Stimulated activated CD8-positive, alpha-beta memory T cell treated with anti-CD3 and anti-CD28 coated beads, Interleukin-7, amount 100 ng/mL, for 1 hour (primary cell): ENCODE results near the gene PIP5K1C.
A peak's percentile ranks its signal among the peaks of the same experiment; 100 is the strongest.

Source experiments
- DNase-seq, 2 donors: peaks; one replicate each; pipeline ENCODE4 v3.0.0-alpha.2; 2020; ENCODE audit warnings: low read depth in 2 of 2

The PIP5K1C gene

DNA sequence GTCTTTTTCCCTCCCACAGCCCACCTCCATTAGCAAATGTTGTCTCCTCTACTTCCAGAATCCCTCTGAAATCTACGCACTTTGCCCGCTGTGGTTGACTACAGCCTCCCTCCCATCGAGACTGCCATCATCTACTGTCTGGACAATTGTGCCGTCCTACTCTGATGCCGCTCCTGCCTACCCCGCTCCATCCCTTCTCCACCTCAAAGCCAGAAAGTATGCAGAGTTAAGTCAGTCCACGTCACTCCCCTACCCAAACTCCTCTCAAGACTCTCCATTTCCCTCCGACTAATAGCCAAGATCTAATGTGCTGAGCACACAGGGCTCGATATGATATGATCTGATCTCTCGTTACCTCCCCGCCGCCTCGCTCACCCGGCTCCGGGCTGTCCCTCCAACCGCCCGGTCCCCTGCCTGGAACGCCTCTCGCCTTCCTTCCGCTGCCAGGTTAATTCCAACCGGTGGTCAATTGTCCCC is 74.2 kb downstream of the PIP5K1C start:
- DNase-seq = no peak

DNA sequence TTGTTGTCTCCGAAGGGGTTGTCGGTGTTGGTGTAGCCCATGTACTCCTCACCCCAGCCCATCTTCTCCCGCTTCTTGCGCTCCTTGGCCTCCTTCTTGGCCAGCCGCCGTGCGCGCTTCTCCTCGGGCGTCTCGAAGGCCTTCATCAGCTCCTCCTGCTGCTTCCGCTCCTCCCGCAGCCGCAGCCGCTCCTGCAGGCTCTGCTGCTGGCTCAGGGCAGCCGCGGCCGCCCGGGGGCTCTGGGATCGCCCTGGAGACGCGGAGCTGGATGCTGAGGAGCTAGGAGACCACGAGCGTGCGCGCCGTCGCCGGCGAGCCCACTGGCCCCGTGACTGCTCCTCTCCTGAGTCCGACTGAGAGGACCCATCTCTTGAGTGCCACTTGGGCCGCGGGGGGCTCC is 76.6 kb downstream of the PIP5K1C start:
- DNase-seq = no peak

DNA sequence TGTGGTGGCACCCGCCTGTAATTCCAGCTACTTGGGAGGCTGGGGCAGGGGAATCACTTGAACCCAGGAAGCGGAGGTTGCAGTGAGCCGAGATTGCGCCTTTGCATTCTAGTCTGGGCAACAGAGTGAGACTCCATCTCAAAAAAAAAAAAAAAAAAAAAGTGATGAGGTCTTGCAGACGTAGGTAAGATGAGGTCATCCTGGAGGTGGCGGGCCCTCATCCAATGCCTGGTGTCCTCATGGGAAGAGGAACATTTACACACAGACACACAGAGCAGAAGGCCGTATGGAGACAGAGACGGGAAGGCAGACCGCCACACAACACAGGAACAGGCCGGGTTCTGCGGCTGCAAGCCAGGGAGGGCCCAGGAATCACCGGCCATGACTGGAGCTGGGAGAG is 78.0 kb downstream of the PIP5K1C start:
- no peak for DNase-seq

DNA sequence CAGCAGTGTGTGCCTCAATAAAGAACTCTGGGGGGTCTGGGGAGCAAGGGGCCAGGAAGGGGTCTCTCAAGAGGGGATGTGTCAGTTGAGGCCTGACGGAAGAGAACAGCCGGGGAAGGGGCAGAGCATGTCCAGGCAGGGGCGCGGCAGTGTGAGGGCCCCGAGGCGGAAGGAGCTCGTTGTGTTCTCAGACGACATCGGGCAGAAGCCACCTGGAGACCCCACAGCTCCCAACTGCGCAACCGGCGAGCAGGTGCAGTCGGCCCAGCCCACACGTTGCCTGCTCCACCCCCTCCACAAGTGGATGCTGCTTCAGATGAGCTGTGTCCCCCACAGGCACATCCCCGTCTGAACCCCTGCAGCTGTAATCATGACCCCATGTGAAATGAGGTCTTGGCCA is 78.6 kb downstream of the PIP5K1C start:
- no peak for DNase-seq

DNA sequence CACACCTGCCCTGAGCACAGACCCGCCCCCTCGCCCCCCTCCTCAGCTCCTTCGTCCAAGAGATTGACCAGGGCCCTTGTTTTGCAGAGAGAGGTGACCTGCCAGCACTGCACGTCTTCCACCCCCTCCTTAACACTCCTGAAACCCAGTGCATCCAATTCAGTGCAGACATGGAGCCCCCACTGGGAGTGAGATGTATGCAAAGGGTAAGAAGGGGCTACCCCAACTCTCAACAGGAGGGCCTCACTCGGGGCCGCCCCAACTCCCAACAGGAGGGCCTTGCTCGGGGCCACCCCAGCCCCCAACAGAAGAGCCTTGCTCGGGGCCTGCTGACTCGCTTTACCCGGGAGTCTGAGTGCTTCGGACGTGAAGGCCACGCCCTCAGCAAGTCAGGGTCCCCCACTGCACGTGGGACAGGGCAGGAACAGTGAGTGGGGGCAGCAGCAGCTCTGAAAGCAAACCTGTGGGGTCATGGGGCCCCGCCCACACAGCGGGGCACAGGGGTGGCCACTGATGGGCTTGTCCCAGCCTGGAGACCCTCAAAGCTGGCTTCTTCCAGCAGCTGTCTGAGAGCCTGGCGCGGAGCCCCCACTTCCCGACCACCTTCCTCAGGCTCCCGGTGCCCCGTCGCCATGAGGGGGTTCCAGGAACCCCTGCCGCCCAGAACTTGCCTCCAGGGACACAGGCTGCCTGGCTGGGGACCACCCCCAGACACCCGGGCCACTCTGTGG is 79.3 kb downstream of the PIP5K1C start:
- DNase-seq = no peak

DNA sequence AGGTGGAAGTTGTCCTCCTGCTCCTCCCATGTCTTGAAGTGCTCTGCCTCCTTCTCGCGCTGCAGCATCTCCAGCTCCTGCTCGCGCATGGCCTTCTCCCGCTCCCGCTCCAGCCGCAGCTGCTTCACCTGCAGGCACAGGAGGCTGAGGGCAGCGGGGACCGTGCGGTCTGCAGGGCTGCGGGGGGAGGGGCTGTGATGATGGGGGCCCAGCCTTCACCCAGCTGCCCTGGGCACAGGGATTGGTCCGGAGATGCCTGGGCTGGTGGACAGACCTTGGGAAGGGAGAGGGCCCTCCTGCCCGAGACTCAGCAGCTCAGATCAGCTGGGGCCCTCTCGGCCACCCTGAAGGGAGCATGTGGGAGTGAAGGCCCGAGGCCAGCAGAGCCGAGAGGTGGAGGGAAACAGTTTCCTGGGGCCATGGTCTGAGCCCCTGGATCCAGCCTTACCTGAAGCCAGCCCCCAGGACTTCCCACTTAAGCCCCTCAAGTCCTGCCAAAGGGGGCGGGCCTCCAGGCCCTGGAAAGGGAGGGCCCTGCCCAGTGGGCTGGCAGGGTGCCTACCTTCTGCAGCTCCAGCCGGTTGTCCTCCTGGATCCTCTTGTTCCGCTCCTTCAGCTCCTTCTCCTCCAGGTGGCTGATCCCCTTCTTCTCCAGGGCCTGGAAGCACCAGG is 80.0 kb downstream of the PIP5K1C start:
- no peak for DNase-seq

DNA sequence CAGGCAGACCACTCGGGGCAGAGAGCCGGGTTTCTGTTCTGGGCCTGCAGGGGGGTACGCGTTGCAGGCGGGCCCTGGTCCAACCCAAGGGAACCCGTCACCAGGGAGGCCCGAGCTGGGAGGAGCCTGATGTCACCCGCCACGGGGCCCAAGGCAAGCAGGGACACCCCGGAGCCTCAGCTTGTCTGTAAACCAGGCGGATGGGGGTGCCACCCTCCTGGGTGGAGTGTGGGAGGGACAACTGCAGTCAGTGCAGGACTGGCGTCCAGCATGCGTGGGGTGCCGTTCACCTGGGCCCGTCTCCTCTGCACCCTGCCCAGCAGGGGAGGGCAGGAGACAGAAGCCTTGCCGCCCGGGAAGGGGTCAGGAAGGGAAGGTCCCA is 80.6 kb downstream of the PIP5K1C start:
- DNase-seq = no peak

DNA sequence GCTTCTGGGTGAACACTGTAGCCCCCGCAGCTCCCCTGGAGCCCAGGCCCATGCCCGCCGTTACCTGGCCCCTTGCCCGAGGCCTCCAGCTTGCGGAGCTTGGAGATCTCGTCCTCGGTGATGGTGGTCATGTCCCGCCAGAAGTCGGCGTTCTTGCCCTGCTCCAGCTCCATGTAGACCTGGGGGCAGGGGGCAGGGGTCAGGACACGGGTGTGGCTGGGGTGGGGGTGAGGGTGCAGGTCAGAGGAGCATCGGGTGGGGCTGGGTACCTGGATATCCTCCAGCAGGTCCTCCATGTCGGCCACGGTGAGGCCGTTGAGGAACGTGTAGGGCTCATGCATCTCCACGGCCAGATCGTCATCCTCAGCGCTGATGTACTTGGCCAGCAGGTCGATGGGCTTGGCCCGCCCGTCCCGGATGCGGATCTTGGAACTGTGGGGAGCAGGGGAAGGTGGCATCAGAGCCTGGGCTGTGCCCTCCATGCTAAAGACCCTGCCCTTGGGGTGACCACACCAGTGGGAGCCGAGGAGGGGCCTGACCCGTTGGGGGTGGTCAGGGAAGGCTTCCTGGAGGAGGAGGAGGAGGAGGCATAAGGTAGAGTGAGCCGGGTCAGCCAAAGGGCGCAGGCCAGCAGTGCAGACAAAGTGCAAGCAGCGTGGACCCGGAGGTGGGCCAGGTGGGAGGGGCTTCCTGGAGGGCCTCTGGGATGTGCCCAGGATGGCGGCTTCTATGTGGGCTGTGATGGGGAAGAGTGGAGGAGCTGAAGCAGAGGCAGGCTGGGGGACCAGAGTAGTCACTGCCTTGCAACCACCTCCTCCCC is 81.2 kb downstream of the PIP5K1C start:
- no peak for DNase-seq

DNA sequence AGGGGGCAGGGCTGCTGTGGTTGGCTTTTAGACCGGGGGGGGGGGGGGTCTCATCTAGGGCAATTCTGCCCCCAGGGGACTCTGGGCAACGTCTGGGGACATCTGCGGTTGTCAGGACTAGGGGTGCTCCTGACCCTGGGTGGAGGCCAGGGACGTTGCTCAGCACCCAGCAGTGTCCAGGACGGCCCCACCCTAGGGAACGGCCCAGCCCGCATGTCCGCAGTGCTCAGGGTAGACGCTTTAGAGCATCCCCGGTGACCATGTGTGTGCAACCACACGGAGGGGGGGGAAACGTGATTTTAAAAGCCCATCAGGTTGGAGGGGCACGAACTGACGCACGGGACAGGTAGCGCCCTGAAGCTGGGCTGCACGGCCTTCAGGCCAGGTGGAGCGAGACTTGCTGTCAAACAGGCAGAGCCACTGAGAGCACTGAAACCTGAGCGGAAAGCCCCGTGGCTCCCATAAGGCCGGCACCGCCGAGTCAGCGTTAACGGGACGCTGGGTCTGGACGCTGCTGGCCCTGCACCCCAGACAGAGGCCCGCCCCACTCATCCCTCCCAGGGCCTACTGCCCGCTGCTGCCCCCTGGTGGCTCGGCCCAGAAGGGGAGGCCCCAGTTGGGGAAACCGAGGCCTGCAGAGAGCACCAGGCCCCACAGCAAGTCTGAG is 82.0 kb downstream of the PIP5K1C start:
- peak in 1 of 2 donors; percentile 38 for DNase-seq

DNA sequence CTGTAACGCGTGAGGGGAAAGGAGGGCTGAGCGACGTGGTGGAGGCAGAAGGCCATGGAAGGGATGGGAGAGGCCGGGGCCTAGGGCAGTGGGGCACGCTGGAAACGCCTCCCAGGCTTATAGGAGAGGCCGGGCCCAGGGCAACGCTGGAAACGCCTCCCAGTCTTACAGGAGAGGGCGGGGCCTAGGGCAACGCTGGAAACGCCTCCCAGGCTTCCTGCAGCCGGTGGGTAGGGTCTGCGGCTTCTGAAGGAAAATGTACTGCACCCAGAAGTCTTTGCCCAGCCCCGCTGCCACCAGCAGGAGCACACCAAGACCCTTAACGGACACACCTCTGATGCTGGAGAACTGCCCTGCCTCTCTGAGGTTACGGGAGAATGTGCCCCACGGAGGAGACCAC is 82.8 kb downstream of the PIP5K1C start:
- no peak for DNase-seq

DNA sequence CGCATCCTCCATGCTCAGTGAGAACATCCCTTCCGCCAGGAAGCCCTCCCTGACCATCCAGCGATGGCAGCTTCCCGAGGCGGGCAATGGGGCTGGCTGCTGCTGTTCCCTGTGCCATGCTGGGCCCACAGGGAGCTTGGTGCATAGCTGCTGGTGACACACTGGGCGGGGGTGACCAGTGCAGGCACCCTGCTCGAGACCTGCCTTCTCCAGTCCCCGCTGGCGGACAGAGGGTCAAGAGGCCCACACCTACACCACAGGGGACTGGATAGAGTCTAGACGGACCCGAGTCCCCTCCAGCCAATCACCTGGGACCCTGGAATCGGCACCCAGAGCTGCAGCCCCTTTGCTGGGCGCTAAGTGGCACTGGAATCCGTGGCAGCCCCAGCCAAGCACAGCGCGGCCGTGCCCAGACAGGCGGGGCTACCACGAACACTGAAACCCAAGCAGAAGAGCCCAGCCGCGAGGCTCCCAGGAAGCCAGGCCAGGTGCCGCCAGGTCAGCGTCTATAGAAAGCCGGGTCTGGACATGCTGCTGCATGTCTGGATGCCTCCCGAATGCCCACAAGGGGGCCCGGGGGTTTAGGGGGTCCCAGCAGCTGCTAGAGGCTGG is 84.6 kb downstream of the PIP5K1C start:
- no peak for DNase-seq

DNA sequence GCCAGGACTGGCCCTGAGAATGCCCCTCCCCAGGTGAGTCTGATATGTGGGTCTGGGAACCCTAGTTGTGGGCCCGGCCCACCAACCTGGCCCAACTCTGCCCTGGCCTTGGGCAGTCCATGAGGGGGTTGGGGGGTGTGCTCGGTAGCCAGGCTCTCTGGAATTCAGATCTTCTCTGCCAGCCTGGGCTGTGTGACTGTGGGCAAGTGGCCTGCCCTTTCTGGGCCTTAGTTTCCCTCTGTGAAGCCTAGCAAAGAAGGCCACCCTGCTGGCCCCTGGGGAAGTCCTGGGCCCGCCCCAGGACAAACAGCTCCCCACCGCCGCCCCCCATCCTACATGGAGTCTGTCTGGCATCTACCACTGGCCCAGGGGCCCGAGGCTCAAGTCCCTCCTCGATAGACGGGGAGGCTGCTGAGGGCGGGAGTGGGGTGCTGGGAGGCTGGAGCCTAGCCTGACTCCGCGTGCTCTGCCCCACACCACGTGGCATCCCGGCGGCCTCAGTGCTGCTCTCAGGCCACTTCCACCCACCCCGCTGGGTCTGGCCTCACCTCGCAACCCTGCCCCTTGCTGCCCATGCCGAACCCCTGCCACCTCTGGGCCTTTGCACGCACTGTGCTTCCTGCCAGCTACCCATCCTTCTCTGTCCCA is 85.3 kb downstream of the PIP5K1C start:
- no peak for DNase-seq

DNA sequence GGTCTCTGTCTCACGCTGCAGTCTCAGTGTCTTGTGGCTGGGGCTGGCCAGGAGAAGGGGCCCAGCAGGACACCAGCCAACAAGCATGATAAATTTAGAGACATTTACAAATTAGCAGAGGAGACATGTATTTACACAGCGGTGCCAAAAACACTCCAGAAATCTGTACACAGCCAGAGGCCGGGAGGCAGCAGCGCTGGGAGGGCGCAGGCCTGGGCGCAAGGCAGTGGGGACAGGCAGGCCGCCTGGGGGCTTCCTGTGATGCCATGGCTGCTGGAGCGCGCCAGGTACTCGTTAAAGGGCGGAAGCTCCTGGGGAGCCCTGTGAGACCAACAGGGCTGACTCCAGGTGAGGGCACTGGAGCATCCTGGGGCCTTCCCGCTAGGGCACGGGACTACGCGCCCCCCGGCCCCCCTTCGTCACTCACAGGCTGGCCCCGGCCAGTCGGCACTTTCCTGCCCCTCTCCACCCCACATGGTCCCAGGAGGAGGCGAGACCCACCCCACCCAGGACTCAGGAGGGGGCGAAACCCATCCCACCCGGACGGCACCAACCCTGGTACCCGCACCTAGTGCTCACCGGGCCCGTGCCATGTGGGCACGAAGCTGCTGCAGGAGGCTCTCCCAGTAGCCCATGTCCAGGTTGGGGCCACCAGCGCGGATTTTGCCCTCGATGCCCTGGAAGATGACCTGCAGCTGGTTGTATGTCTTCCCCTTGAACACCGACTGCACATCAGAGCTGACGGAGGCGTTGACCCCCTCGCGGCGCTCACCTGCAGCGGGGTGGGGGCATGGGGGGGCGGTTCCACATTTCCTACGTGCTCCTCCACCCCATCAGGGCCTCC is 86.2 kb downstream of the PIP5K1C start:
- no peak for DNase-seq

DNA sequence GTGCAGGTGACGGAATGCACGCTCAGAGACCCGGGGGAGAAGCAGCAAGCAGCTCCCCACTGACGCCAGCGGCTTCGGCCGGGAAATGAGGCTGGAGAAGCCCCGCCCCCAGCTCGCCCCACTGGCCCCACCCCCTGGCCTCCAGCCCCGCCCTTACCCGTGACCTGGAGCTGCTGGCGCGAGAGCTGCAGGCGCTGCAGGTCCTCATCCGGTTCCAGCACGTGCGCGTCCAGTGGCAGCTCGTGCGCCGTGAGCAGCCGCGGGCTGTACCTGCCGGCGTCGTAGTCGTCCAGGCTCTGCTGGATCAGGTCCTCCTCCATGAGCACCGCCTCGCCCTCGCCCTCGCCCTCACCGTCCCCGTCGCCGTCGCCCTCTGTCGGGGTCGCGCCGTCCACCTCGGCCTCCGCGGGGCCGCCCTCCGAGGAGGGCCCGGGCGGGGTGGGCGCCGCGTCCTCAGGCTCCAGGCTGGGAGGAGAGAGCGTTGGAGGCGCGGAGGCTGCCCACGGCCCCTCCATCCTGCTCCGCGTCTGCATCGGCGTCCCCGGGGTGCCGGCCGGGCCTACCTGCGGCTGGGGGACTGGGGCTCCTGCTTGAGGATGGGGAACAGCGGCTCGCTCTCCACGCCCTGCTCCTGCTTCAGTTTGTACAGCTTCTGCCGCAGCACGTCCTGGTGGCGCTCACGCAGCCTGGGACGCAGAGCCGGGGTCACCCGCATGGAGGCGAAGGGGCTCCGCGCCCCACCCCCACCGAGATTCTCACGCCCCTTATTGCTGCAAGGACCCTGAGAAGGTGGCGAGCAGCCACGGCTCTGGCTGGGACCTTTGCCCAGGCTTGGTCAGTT is 87.1 kb downstream of the PIP5K1C start:
- no peak for DNase-seq

DNA sequence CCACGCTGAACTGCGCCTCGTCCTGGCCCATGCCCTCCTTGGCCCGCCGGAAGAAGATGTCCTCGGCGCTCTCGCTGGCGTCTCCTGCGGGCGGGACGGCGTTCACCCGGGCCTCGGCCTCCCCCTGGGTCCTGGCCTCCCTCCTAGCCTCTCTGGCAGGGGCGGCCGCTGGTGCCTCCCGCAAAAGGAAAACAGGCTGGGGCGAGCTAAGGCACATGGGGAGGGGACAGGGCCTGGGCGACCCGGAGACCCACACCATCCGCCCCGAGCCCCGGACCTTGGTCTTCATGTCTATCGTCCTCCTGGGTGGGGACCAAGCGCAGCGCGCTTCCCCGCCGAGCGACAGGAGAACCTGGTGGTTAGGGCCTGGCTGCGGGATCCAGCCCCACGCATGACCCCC is 87.9 kb downstream of the PIP5K1C start:
- no peak for DNase-seq

DNA sequence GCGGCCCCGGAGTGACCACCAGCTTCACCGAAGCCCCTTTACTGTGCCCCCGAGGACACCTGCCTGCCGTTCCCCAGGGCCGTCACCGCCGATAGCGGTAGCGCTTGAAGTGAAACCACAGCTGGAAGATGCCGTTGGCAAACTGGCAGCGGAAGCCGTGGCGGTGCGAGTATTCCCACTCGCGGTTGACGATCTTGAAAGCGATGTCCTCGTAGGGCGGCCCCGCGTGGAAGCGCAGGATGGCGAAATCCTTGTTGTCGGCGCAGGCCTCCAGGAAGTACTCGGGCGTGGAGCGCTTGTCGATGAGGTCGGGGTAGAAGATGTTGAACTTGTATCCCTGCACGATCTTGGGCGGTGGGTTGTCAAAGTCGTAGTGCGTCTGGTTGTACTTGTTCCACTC is 88.4 kb downstream of the PIP5K1C start:
- no peak for DNase-seq

DNA sequence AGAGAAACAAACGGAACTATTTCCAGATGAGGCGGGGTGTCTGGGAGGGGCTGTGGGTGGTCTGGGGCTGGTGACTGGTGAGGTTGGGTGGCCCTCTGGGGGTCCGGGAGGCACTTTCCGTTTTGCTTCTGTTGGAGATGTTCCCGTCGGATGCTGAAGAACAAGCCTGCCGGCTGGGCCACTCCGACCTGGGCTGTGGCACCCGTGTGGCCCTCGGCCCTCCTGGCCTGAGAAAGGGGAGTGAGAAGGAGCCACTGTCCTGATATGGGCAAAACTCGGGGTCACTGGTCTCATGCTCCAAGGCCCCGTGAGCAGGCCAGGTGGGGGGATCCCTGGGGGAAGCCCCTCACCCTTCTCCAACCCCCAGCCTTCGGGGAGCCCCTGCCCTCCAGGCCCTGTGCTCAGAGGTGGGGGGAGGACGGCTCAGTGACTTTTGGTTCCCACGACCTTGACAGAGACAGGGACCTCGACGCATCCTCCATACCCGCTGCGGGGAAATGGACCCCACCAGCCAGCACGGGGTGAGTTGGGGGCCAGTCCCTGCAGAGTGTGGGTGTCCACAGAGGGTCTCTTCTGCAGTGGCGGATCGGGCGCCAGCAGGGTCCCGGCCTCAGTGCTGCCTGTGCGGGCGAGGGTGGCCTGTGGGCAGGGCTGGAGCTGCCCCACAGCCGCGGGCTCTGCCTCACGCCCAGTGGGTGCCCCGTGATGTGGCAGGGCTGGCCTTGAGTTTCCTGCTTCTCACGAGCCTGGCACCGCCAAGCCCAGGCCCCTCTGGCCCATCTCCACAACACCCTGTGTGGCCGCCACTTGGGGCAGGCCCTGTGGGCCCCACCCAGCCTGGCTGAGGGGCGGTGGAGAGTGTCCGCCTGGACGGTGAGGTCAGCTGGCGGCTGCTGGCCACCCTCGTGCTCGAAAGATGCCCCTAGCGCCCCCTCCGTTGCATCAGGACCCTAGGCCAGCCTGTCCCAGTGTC is 89.2 kb downstream of the PIP5K1C start:
- no peak for DNase-seq
